Fibroblast of upper back skin (primary cell): ENCODE data around the gene PCK2.

Experiments used
- DNase-seq: peaks from one replicate; pipeline ENCODE4 v3.0.0-alpha.2; 2013

PCK2 gene

DNA sequence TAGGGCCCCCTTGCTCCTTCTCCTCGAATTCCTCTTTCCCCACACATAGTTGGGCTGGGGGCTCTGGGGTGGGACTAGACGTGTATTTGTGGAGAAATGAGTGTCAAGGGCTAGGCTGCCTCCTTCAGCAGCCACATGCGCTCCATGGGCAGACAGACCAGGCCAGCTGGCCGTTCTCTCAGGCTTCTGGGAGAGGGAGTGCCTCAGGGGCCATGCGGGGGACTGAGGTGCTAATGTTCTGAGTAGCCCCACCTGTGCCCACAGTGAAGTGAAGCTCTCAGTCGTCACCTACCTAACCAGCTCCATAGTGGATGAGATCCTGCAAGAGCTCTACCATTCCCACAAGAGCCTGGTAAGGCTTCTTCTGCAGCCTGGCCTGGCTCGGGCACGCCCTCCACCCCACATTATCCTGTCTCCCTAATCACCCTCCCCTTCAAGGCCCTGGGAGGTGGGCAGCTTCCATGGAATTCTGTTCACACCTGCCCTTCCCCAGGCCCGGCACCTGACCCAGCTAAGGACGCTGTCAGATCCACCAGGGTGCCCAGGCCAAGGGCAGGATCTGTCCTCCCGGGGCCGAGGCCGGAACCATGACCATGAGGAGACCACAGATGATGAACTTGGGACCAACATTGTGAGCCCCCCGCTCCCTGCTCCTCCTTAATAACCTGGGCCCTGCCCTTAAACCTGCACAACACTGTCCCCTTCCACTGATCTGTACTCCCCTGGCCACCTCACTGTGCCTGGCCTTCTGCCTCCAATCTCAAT, 31.7 kb upstream of the PCK2 start:
- DNase-seq: no peak

DNA sequence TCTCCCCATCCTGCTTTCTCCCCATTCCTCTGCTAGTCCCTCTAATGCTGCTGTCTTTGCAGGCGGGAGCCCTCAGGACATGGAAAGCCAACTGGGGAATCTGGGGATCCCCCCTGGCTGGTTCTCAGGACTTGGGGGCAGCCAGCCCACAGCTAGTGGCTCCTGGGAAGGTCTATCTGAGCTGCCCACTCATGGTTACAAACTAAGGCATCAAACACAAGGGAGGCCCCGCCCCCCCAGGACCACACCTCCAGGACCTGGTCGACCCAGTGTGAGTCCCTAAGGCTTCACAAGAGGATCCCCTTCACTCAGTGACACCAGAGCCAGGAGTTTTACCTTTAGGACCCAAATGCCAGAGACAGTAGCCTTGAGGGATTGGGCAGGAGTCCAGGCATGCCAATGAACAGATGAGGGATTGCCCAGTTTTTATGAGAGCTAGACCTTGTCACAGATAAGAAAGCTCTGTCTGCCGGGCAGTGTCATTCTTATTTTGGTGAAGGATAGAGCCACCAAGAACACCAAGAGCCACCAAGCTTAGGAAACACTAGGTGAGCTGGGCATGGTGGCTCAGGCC, 30.8 kb upstream of the PCK2 start:
- no peak for DNase-seq

GRCh38 chr14:24064091-24064795, 29.9 kb upstream of the PCK2 start:
- DNase-seq: no peak

DNA sequence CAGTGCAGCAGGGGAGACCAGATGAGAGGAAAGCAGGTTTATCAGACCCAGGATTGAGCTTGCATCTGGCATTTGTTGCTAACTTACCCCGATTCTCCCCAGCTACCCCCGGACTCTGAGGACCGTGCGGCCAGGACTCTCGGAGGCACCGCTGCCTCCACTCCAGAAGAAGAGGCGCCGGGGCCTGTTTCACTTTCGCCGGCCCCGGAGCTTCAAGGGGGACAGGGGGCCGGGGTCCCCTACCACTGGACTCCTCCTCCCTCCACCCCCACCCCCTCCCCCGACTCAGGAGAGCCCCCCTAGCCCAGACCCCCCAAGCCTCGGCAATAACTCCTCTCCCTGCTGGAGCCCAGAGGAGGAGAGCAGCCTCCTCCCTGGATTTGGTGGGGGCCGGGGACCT, 29.3 kb upstream of the PCK2 start:
- DNase-seq: no peak

- no peak for DNase-seq
Measured at GRCh38 chr14:24065408-24065807, 28.7 kb upstream of the PCK2 start.

GRCh38 chr14:24066496-24067132, 27.5 kb upstream of the PCK2 start:
- no peak for DNase-seq

DNA sequence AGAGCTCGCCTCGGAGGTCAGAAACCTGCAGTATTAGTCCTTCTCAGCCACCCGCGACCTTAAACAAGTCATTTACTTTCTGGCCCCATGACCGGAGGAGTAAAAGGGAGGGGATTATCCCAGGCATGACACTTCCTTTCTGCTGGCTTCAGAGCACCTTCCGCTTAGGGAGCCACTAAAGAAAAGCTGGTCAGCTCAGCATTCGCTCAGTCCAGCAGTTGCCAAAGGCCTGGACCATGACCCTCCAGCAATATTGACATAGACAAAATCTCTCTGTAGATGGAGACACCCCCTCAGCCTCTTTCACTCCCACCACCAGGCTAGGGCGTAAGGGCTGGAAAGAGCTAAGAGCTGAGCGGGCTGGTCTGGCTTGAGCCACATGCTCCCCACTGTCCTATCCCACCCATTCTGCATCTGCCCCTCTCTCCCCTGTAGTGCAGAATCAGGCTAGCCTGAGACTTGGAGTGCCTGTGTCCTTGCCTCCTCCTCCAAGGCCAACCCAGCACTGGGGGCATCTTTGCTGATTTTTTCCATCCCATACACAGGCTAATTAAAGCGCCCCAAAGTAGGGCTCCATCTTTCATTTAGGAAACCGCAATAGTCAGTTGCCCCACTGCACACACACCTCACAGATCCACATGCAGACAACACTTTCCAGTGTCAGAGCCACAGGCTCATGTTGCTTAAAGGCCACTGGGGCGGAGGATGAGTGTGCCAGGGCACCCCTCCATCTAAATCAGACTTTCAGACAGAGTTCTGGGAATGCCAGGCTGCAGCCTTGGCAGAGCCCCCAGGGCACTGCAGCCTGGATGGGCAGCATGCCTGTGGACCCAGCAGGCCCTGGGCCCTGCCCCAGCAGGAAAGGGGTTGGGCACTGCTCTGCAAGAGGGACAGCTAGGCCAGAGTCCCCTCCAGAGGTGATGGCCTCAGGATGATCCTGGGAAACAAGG, 26.7 kb upstream of the PCK2 start:
- no peak for DNase-seq

GRCh38 chr14:24068711-24069410, 25.2 kb upstream of the PCK2 start:
- DNase-seq: no peak

DNA sequence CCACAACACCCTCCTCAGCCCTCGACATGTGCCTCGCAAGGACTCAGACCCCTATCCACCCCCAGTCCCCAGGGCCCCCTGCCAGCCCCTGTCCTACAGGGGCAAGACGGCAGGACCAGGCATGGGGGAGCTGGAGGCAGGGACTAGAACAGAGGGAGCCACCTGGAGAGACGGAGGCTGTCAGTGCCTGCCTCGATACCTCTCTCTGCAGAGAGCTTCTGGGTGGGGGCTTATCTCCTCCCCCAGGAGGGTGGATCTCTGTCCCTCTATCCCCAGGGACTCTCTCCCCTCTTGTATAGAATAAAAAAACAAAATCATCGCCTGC, 24.7 kb upstream of the PCK2 start:
- no peak for DNase-seq

DNA sequence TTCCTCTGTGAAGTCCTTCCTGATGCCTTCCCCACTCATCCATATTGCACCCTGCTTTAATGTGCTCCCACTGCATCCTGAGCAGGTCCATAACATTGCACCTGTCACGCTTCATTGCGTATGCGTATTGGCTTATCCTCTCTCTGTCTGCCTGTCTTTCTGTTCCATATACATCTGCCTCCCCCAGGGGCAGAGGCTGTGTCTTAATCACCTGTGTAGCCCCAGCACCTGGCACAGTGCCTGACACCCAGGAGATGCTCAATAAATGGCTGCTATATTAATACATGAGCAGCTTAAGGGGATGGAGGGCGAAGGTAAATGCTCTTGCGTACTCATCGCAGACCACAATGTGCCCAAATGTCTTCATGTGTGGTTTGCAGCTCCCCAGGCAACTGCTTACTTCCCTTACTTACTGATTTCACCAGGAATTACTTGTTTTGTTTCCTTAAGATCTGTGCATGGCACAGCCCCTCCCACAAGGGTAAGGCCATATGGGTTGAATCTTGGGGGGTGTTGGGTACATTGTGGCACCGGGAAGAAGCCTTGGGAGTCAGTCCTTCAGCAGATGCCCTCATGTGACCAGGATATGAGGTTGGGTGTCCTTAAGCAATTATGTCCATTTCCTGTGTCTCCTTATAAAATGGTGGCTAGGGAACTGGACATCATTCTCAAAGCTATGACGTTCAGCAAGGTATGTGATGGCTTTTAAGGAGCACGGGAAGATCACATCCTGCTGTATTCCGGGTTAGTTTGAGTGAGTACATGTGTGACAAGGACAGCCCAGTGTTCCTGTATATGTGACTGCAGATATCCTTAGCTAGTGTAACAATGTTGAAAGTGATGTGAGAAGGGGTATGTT, 23.6 kb upstream of the PCK2 start:
- no peak for DNase-seq

DNA sequence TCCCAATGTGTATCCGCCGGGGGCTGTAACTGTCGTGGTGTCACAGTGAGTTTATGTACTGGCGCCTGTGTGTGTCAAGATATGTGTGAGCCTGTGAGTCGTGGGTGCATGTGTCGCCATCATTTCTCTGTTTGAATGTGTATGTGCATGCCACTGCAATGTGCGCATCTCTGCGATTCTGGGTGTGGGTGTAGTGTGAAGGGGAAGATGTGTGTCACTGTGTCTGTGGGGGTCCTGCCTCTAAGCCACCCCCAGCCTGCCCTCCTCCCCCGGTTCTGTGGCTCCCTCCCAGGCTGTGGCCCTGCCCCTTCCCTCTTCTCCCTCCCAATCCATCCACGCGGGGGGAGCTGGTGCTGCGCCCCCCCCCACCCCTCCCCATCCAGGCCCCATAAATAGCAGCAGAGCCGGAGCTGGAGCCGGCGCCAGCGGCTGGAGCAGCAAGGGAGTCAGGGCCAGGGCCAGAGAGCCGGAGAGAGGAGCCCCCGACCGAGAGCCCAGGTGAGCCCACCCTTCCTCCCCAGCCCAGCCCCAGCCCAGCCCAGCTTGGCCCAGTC, 22.9 kb upstream of the PCK2 start, which contains the start of gene CPNE6:
CPNE6 (plus strand) TSS at position 419 of the 554 bp plus-strand sequence. CDS start 1,375 bp downstream, outside the sequence.
- DNase-seq: no peak

DNA sequence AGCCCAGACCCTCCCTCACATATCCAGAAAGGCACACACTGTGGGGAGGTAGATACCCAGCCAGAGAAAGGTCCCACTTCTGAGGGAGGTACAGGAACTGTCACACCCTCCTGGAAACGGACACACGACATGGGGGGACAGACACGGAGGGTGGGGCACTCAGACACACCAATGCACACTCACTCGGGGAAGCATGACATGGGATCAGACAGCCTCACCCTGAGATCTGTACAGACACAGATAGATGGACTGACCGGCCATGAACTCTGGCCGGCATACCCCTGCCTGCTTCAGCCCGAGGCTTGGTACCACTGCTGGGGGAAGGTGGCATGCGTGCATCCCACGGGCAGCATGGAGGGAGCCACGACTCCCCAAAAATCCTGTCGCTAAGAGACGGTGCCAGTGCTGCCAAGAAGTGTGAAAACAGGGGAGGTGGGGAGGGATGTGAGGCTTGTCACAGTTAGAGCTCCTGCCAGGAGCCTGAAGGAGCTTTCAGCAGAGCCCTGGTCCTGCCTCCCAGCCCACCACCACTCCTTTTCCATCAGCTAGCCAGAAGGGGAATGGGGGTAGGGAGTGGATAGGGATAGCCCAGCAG, 22.2 kb upstream of the PCK2 start:
- no peak for DNase-seq

DNA sequence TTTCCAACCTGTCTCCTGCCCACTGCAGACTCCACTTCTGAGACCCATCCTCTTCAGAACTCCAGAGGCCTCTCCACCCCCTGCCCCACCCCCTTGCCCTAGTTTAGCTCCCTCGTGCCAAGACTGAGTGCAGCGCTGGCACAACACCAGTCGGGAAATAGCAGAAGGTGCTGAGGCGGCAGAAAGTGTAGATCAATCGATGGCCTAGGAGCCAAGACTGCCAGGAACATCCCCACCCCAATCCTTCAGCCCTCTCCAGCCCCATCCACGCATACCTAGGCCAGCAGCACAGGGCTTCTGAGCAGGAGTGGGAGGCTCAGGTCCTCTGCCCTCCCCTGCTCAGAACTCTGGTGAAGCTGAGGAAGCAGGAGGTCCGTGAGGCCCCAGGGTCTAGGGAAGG, 21.7 kb upstream of the PCK2 start:
- no peak for DNase-seq

- no peak for DNase-seq
Measured at GRCh38 chr14:24072881-24073877, 20.9 kb upstream of the PCK2 start.

DNA sequence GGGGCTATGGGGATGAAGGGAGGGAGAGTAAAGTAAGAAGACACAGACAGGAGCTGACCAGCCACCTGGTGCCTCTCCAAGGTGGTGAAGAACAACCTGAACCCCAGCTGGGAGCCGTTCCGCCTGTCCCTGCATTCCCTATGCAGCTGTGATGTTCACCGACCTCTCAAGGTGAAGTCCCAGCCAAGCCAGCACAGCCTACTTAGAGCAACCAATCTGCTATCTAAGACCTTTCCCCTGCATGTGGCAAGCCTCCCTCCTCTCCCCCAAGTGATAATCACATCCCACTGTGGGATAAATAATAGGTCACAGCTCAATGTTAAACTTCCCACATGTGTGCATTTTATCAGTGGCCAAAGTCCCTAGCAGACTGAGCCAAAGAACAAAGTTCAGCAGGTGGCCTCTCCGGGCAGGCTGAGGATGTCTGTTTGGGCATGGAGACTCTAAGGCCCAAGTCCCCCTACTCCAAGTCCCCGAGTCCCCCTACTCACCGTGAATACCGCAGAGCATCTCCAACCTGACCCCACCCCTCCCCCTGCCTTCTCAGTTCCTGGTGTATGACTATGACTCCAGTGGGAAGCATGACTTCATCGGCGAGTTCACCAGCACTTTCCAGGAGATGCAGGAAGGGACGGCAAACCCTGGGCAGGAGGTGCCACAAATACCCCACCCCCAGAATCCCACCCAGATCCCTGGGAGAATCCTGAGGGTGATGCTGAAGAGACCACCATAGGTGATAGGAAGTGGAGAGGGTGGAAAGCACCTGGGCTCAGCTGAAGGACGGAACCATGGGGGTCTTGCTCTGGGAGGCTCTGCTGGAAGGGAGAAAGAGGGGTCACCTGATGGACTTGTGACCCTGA, 19.3 kb upstream of the PCK2 start:
- no peak for DNase-seq

GRCh38 chr14:24075485-24076301, 18.4 kb upstream of the PCK2 start:
- DNase-seq: no peak

DNA sequence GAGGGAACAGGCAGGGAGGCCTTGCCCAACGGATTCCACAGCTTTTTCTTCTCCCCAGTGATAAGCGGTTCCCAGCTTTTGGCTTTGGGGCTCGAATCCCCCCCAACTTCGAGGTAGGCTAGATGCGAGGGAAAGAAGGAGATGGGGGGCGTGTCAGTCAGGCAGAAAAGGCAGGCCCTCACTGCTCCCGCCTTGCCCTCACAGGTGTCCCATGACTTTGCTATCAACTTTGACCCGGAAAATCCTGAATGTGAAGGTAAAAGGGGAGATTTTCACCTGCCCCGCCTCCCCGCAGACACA, 17.9 kb upstream of the PCK2 start:
- no peak for DNase-seq
